ENCODE data around the gene TNRC6B. TPM values are rescaled to one million over a fixed set of nuclear protein-coding genes. Genes with fewer than 3 reads are reported as not detected.

The TNRC6B gene
- total RNA-seq, 1 experiment from 2014 or later, result 58.1 TPM

DNA sequence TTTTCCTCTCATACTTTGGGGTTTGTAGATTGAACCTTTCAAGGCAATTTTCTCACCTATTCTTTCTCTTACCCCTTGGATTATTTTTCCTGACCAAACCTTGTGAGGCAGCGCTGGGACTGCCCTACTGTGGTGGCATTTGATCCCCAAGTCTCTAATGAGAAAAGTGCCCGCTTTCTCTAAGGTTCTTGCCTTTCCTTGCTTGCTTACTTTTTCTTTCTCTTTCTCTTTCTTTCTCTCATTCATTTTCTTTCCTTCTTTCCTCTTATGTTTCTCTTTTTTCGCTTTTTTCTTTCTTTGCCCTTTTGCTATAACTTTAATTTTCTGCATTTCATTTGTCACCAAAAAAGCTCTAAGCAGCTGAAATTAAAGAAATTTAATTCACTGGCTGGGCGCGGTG, 127.9 kb downstream of the TNRC6B start:
- Histone ChIP-seq H3K14ac (ENCODE audit: insufficient read depth, low read length) (no peak overlapping the region), H4K20me1 (ENCODE audit: control insufficient read depth, insufficient read depth, insufficient read length) (no peaks in the 10 kb centered on the region), H2AFZ (ENCODE audit: low read length) (no peak overlapping the region), H4K91ac (ENCODE audit: insufficient read length, low read depth, low read length) (no peak overlapping the region), H3K23ac (ENCODE audit: insufficient read length, low read depth, low read length) (no peak overlapping the region), H3T11ph (ENCODE audit: low read length) (no peak overlapping the region), H2BK20ac (ENCODE audit: low read depth, low read length, poor library complexity, severe bottlenecking) (no peak overlapping the region), H3K4me2 (ENCODE audit: insufficient read depth, insufficient read length, low read length) (no peak overlapping the region), H4K8ac (replicated peaks; ENCODE audit: insufficient read length, low read depth, low read length) (no peak overlapping the region), H2BK12ac (ENCODE audit: insufficient read length, low read depth, low read length) (no peak overlapping the region), H3K9ac (ENCODE audit: extremely low read depth, insufficient read length, low read length) (no peak overlapping the region), H3K79me2 (ENCODE audit: insufficient read depth, low read length) (no peaks in the 10 kb centered on the region), H3K79me1 (ENCODE audit: insufficient read depth, low read depth, low read length, poor library complexity, severe bottlenecking) (no peaks in the 10 kb centered on the region), H2BK15ac (ENCODE audit: low read depth, low read length) (no peak overlapping the region), H3K23me2 (ENCODE audit: insufficient read length, low read depth, low read length, poor library complexity, severe bottlenecking) (no peaks in the 10 kb centered on the region), H2BK5ac (ENCODE audit: insufficient read length, low read length) (no peak overlapping the region), H3K4ac (ENCODE audit: low read depth, low read length) (no peak overlapping the region), H2AK5ac (ENCODE audit: insufficient read length, low read length) (no peak overlapping the region), H3K9me3 (ENCODE audit: control insufficient read depth, low read depth, low read length) (no peaks in the 10 kb centered on the region), H2BK120ac (ENCODE audit: low read depth, low read length, poor library complexity, severe bottlenecking) (no peak overlapping the region), H3K56ac (ENCODE audit: insufficient read length, low read depth, low read length) (no peak overlapping the region), H3K4me1 (ENCODE audit: insufficient read depth, low read length) (no peaks in the 10 kb centered on the region), H3K27me3 (ENCODE audit: insufficient read depth, low read length) (no peaks in the 10 kb centered on the region), H4K5ac (ENCODE audit: insufficient read length, low read depth, low read length) (no peak overlapping the region), H3K27ac (ENCODE audit: insufficient read length, low read depth, low read length) (no peak overlapping the region), H3K18ac (ENCODE audit: insufficient read length, low read depth, low read length) (no peak overlapping the region)
- Mint-ChIP-seq H3K4me3 (no peak overlapping the region), H3K27me3 (ENCODE audit: low read depth) (no peaks in the 10 kb centered on the region), H3K27ac (peak overlapping the region in 1 of 3 experiments; percentile 53; a peak in 3 of 7 replicates), H3K36me3 (ENCODE audit: insufficient read depth in 1 of 3, low read depth in 3 of 3) (peaks cover 29 to 69% (median 52%) of the 10 kb centered on the region in 3 experiments; a peak in 6 of 7 replicates), H3K9me3 (no peaks in the 10 kb centered on the region), H3K4me1 (no peaks in the 10 kb centered on the region)
- no peak for DNase-seq
- TF ChIP-seq, protein P1, sequence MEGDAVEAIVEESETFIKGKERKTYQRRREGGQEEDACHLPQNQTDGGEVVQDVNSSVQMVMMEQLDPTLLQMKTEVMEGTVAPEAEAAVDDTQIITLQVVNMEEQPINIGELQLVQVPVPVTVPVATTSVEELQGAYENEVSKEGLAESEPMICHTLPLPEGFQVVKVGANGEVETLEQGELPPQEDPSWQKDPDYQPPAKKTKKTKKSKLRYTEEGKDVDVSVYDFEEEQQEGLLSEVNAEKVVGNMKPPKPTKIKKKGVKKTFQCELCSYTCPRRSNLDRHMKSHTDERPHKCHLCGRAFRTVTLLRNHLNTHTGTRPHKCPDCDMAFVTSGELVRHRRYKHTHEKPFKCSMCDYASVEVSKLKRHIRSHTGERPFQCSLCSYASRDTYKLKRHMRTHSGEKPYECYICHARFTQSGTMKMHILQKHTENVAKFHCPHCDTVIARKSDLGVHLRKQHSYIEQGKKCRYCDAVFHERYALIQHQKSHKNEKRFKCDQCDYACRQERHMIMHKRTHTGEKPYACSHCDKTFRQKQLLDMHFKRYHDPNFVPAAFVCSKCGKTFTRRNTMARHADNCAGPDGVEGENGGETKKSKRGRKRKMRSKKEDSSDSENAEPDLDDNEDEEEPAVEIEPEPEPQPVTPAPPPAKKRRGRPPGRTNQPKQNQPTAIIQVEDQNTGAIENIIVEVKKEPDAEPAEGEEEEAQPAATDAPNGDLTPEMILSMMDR (conservative IDR thresholded peaks at IDR 0.05), result no peak
- WGBS (ENCODE audit: extremely low coverage, insufficient read length, low lambda C conversion rate), result no CpG with 5 or more reads among the region's 5 CpGs

Data from H9 (cell line).